Tracheal epithelial cell (primary cell): ENCODE results near the gene OTUD6A. TPM values are rescaled to one million over a fixed set of nuclear protein-coding genes. Genes with fewer than 3 reads are reported as not detected.

Source experiments
- total RNA-seq: library from RNA; depleted of rRNA; stranded (reverse); fragments of >200 nt; gene quantifications from 2 replicates; pipeline ENCODE4 v1.2.1, GENCODE V29; 2014

The OTUD6A gene
- total RNA-seq = not detected in 2 replicates

GRCh38 chrX:70062076-70062475 lies at the start of gene OTUD6A:
Gene OTUD6A (plus strand): TSS chrX:70062457. CDS start chrX:70062525, 68 bp downstream.

GRCh38 chrX:70049925-70050324 lies 12.3 kb upstream of the OTUD6A start, which contains the start of gene AWAT2:
Gene AWAT2 (minus strand): TSS chrX:70049938. CDS start chrX:70049932, 6 bp downstream.

Other genes with a start within 250 kb of the OTUD6A start
- gene AWAT2, start 12.5 kb upstream of the OTUD6A start, total RNA-seq = not detected in 2 replicates
- gene IGBP1, start 71.0 kb downstream of the OTUD6A start, total RNA-seq = 111 and 134 TPM in 2 replicates
- gene DGAT2L6, start 115.0 kb downstream of the OTUD6A start, total RNA-seq = not detected in 2 replicates
- gene AWAT1, start 172.2 kb downstream of the OTUD6A start, total RNA-seq = not detected in 2 replicates
- gene P2RY4, start 197.7 kb downstream of the OTUD6A start, total RNA-seq = not detected in 2 replicates
- not detected in 2 replicates for gene ARR3, start 205.9 kb downstream of the OTUD6A start, total RNA-seq
- not detected in 2 replicates for gene RAB41, start 219.7 kb downstream of the OTUD6A start, total RNA-seq
- gene PDZD11, start 227.5 kb downstream of the OTUD6A start, total RNA-seq = 21.1 and 39.3 TPM in 2 replicates
- gene KIF4A, start 227.6 kb downstream of the OTUD6A start, total RNA-seq = 0.43 and 1.4 TPM in 2 replicates